Measurements from ENCODE around the gene RGL2.
A peak's percentile ranks its signal among the peaks of the same experiment; 100 is the strongest.
"Not testable (repeated sequence)": the region's sequence is repeated elsewhere in the genome, so short reads cannot be mapped to it uniquely, and the experiment has no call there.

Gene RGL2

DNA sequence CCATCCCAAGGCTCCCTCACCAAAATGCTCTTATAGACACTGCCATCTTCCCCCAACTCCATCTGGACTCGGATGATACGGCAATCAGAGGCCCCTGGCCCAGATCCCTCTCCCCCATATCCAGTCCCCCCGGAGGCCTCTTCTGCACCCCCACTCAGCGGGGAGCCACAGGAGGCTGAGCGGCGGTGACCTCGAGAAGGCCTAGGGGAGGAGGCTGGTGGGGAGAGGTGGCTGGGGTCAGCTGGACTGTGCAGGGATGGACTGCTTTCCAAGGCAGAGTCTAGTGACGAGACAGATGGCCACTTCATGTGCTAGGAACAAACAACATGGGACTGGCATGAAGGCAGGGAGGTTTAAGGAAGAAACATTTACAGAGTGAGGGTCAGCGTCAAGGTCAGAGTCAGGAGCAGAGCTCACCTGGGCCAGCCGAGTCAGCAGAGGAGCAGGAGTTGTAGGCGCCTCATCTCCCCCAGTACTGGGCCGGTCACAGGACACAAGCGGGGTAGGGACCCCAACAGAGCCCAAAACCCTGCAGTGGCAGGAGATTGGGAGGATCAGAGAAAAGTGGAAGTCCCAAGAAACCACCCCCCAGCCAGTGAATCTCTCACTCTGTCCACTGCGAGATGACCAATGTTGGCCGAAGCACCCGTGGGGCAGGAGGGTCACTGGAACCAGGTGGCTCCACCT is 5.6 kb downstream of the RGL2 start:
- no peak for DNase-seq

GRCh38 chr6:33290459-33290858 is 8.3 kb downstream of the RGL2 start:
- no peak for DNase-seq

DNA sequence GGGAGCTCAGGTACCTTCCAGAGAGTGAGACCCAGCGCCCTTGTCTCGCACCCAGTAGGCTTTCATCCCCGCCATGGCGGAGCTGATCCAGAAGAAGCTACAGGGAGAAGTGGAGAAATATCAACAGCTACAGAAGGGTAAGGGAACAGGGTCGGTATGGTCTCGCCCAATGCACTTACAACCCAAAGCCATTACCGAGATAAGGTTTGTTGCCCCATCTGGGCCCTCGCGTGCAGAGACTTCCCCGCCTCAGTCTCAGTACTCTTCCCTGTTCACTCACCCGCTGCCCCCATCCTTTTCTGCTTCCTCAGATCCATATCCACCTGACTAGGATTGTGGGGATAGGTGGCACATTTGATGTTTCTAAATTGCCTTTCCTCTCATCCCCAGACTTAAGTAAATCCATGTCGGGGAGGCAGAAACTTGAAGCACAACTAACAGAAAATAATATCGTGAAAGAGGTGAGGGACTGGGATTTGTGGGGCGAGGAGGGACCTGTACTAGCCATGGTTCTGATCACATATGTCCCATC is 8.9 kb downstream of the RGL2 start:
- no peak for DNase-seq

DNA sequence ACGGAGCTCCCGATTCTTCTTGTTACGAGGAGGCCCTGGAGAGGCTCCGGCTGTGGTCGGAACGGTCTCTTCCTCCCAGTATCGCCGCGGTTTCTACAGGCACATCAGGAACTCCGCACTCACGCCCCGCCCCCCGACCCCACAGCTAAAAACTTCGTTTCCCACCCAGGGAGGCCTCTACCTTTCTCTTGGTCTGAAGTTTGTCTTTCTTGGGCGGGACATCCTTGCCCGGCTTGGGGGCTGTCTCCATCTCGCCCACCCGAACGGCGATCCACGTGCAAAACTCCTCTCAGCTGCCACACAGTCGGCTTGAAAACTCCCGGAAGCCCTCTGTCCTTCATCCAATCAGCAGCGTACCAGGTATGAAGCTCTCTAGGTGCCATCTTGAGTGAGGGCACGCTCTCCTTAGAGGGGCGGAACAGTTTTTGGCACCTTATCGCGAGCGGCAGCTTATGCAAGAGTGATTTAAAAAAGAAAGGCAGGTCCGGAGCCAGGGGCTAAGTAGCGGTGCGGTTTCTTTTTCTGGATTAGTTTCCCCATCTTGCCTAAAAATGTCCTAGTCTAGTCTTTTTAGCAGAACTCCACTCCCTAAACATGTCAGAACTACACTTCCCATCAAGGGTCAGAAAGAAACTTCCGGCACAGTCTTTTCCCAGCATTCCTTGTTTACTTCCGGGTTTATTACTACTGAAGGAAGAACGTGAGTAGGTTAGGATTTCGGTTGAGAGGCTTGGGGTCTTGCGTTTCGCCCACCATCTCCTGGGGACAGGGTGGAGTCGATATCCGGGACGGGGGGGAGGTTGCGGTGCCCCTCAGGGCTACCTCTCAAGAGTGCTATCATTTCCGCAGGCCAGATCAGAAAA is 9.6 kb downstream of the RGL2 start, which contains the start of the genes PFDN6 and WDR46:
PFDN6 (plus strand) TSS at position 681 of the 863 bp plus-strand sequence. CDS start 256 bp downstream, outside the sequence.
WDR46 (minus strand) TSS at position 319 of the 863 bp plus-strand sequence; CDS start at position 250, 69 bp downstream.
- peak; percentile 50 to 59 (median 58) for DNase-seq

DNA sequence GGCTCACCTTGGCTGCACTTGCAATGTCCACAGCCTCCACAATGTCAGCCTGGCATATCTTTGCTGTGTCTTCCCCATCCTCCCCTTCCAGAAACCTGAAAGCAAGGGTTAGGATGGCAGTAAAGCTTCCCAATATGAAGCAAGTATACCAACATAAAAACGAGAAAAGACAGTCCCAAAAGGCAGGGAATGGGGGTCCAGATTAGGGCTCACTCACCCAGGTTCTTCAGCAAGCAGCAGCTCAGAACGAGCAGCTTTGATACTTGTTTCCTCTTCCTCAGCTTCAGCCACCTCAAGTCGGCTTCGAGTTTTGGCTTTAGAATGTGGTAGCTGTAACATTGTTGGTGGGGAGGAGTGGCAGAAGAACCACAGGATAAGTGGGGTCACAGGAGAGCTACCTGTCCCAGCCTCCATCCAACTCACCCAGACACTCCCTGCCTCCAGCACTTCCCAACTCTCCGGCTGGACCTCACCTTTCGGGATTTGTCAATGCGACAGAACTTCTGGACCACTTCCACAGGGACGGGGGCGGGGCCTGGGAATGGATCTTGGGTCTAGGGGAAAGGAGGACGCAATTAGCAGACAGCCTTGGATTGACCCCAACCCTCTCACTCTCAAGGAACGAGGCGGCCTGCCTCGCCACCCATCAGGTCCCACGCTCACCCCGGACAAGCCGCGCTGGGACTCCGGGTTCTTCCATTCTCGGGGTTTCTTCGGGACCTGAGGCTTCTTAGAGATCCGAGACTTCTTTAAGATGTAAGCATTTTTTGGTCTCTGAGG is 10.4 kb downstream of the RGL2 start:
- DNase-seq, result no peak

DNA sequence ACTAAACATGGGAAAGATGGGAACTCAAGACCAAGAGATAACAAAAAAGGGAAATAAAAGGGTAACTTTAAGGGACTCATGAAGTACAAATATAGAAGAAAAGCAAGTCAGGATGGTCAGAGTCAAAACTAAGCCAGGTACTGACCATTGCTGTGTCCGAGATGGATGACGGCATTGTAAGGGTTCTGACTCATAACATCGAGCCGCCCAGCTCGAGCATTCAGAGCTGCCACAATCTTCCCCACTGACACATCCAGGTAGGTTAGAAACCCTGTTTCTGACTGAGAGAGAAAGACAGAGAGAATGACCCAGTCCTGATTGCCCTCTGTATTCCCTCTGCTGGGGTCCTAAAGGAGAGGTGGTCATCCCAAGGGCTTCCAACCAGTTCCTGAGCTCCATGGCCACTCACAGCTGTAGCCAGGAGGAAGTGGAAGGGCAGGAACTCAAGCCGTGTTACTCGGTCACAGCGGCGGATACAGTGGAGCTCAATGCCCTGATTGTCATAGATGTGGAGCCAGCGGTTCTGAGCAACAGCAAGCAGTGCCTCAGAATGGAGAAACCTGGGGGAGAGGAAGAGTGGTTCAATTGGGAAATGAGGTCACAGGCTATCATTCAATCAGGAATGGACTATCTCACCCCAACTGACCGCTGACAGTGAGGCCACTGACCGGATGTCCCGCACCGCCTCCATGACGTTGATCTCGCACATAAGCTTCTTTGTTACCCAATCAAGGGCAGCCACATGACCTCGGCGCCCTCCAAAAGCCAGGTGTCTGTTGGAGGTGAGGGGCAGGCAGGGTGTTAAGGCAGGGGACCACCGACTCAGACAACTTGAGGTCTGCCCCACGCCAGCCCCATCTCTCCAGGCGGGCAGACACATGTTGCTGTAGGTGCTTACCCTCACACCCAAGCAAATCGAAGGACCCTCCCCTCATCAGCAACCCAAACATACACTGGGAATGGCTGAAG is 11.5 kb downstream of the RGL2 start:
- no peak for DNase-seq

GRCh38 chr6:33285214-33285613 is 13.5 kb downstream of the RGL2 start:
- not testable (repeated sequence) for DNase-seq

- DNase-seq, result no peak
These were observed 18.2 kb downstream of the RGL2 start for GRCh38 chr6:33280539-33280938.

GRCh38 chr6:33279971-33280511 is 18.7 kb downstream of the RGL2 start:
- DNase-seq, result no peak

DNA sequence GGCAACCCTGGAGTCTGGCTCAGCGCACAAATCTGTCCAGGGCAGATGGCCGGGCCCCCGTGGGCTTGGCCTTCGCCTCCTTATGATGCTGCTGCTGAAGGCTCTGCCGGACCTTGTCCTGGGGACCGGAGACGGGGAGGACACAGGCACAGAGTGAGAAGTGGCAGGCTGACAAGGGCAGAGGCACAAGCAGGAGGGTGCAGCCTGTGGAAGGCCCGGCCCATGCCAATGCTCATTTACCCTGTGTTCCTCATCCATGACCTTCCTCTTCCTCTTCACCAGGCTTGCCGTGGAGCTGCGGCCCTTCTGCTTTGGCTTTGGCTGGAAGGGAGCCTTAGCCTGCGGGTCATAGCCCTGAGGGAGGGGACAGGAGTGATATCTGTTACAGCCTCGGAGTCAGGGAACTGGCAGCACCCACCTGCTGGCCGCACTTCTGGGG is 19.5 kb downstream of the RGL2 start:
- DNase-seq, result no peak

GRCh38 chr6:33278810-33279209 is 19.9 kb downstream of the RGL2 start:
- no peak for DNase-seq

GRCh38 chr6:33278392-33278741 is 20.4 kb downstream of the RGL2 start:
- DNase-seq, result no peak

GRCh38 chr6:33277663-33278391 is 20.9 kb downstream of the RGL2 start:
- peak in 1 of 4 experiments; percentile 12 for DNase-seq

DNA sequence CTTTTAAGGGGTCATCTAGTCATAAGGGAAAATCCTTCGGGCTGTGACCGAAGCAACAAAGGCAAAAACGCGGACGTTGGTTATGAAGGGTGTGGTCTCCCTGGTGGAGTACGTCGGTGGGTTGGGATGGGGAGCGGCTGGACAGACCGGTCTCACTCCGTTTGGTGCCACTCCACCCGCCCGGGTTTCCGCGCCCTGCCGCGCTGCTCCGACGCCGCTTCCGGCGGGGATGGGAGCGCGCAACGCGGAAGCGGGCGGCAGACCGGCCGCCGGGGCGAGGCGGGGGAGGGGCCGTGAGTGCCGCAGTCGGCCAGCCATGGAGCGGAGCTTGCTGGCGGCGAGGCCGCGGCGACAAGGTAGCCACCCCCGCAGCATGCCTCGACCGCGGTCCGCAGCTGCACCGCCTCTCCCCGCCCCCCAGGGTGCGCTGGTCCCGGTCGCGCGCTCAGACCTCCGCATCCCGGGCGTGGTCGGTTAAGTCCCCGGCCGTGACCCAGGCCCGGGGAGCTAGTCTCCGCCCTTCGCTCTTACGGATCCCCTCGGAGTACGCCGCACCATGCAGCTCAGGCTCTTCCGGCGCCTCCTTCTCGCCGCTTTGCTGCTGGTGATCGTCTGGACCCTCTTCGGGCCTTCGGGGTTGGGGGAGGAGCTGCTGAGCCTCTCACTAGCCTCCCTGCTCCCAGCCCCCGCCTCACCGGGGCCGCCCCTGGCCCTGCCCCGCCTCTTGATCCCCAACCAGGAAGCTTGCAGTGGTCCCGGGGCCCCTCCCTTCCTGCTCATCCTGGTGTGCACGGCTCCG is 21.7 kb downstream of the RGL2 start, which contains the start of gene B3GALT4:
B3GALT4 (plus strand) TSS at position 260 of the 799 bp plus-strand sequence; CDS start at position 557, 297 bp downstream.
- peak; percentile 42 to 70 (median 58) for DNase-seq

DNA sequence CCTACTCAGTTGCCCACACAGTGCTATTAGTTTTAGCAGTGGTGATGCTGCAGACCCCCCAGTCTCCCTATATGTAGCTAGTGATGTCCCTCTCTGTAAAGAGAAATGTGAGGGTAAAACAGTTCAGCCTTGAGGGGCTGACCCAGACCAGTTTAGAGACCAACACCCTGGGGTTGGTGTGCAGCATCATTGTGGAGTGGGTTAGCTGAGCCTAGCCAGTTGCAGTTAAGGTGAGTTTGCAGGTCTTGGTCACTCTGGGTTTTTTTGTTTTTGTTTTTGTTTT is 22.2 kb downstream of the RGL2 start:
- DNase-seq, result no peak

- not testable (repeated sequence) for DNase-seq
These were observed 22.8 kb downstream of the RGL2 start for GRCh38 chr6:33275795-33276580.

GRCh38 chr6:33273924-33274902 is 24.5 kb downstream of the RGL2 start:
- DNase-seq, result no peak
